Cortex of kidney (tissue), 1 donor: ENCODE data around the gene AGTPBP1.

Source experiments
- DNase-seq: peaks from one replicate; lab custom pipeline; 2025; lab: John Stamatoyannopoulos, UW

The AGTPBP1 gene

DNA sequence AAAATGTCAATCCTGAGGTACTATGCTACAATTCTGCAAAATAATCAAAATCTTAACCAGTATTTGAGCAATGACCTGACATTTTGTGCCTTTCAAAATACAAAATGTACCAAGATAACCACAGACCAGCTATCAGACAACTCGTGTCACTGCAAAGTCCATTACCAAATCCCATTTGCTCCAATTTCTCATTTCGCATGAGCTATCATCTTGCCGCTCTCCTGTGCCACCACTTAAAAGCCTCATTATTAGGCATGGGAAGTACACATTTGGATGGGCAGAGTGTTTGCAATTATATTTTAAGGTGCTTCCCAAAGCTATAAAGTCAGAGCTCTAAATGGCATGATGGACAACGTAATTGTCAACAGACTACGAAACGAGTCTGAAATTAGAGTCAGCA, 205.2 kb downstream of the AGTPBP1 start:
- no peak for DNase-seq

DNA sequence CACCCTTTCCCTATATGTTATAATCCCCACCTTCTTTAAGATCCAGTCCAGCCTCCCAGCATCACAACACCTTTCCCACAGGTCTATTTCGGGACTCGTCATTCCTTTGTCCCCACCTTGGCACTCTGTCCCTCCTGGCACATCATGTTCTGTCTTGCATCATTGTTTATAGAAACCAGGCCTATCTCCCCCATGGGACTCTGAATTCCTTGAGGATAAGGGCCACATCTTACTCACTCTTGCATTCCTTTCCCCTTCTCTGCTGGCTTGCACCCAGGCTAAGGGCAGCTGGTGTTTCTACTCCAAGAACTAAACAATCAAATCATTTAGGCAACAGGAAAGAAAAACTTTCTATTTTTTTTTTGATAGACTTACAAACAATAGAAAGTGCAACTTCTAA, 205.7 kb downstream of the AGTPBP1 start:
- no peak for DNase-seq

DNA sequence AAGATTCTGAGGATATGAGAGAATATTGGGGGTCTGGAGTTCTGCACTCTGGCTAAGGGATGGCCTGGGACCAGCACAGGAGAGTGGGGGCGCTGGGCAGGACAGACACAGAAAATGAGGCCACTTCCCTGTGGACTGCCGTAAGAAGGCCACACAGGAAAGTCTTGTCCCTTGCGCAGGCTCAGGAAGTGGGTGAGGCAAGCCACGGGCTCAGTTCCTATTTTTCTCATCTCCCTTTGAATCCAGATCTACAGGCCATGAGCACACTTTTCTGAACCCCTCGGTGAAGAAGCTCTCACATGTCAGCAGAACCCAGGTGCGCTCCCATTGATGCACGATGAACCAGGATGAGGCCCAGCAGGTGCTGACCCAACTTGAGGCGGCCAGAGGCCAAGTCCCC, 207.4 kb downstream of the AGTPBP1 start:
- DNase-seq, result no peak

DNA sequence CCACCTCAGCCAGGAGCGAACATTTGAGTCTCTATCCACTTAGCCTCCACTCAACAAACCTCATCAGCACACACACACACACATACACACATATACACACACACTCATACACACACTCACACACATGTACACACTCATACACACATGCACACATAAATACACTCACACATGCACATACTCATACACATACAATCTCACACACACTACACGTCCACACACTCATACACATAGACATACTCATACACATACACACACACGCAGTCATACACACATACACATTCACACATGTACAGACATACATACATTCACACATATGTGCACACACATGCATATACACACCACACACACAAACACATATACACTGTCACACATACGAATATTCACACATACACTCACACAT, 208.2 kb downstream of the AGTPBP1 start:
- DNase-seq, result no peak

DNA sequence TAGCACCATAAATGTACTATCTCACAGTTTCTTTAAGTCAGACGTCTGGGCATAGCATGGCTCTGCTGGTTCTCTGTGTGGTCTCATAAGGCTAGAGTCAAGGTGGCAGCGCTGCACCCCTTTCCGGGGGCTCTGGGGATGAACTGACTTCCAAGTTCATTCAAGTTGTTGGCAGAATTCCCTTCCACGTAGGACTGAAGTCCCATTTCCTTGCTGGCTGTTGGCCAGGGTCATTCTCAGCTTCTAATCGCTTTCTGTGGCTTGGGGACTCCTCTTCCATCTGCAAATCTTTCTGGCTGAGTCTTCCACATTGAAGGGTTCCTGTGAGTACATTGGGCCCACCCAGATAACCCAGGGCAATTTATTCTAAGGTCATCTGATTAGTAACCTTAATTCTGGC, 211.0 kb downstream of the AGTPBP1 start:
- no peak for DNase-seq

DNA sequence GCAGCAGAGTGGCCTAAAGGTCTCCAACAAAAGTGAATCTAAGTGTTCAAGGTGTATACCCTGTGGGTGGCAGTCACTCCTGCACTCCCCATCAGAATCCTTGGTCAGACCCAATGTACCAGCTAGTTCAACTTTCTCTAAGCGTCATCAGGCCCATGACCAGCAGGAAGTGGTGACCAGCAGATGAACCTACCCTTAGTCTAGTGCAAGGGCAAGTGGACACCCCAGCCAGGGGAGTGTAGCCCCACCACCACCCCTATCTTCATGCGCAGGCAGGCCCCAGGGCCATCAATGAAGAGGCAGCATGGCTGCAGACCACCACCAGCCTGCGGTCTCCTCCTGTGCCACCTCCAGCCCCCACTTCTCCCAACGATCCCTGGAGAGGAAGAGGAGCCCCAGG, 213.1 kb downstream of the AGTPBP1 start:
- no peak for DNase-seq

DNA sequence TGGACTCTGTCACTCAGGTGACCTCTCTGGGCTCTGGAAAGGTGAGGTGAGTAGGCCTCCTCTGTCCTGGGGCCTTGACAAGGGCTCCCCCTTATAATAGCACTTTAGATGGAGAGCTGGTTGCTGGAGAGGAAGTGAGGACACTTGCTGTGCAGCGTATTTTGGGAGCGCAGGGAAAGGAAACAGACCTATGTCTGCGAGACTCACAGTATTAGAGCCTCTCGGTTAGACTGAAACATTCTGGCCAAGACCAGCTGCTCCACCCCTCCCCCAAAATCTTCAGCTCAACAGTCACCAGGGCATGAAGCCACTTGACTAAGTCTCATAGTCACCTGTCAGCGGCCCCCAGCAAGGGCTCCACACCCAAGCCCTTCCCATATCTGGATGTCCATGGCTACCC, 213.6 kb downstream of the AGTPBP1 start:
- DNase-seq, result no peak

DNA sequence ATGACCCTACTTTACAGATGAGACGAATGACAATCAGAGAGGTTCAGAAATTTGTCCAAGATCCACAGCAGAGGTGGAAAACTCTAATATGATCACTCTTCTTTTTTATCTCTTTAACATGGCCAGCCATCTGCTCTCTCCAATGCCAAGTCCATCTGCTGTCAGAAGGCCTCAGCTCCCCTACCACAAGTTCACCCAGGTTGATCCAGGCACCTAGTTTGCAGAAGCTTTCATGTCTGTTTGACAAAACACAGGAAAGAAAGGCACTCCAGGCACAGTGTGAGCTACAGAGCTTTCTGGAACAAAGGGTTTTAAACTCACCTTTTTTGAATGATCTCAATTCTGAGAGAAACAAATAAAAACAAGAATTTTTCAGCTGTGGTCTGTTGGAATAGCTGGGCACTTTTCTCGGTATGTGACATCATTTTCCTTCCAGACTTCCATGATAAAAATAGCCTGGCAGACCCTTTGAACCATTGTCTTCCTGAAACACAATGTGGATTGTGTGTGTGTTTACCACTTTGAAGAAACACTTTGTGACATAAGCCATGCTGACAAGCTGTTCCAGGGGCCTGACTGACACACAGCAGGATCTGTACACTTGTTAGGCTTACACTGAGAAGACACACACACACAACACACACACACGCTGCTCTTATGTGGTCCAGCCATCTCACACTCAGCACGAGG, 214.3 kb downstream of the AGTPBP1 start:
- DNase-seq, result no peak

DNA sequence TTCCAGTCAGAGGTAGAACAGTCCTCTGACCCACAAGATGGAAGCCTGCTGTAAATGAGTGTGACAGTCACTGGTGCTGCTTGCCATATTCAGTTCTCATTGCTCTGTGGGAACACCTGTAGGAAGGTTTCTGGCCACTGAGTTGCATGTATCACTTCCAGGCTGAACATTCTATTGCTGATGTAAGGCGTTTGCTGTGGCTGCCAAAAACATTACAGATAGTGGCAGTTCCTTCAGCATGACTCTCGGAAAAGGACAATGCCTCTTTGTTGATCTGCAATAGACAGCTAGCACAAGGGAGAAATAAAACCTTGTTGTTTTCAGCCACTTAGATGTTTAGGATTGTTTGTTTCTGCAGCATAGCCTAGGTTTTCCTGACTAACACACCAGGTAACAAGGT, 217.2 kb downstream of the AGTPBP1 start:
- DNase-seq, result no peak

DNA sequence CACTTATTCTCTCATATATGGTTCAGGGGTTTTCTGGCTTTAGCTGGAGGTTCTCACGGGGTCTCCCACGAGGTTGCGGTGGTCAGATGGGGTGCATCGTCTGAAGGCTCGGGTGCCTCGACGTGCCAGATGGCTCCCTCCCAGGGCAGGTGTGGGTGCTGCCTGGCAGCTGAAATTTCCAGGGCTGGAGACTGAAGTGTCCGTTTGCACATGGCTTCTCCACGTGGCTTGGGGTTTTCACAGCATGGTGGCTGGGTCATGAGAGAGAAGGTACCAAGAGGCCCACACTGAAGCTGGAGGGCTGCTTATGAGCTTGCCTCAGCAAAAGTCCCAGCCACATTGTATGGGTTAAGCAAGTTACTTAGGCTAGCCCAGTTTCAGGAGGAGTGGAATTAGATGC, 218.6 kb downstream of the AGTPBP1 start:
- DNase-seq, result no peak

DNA sequence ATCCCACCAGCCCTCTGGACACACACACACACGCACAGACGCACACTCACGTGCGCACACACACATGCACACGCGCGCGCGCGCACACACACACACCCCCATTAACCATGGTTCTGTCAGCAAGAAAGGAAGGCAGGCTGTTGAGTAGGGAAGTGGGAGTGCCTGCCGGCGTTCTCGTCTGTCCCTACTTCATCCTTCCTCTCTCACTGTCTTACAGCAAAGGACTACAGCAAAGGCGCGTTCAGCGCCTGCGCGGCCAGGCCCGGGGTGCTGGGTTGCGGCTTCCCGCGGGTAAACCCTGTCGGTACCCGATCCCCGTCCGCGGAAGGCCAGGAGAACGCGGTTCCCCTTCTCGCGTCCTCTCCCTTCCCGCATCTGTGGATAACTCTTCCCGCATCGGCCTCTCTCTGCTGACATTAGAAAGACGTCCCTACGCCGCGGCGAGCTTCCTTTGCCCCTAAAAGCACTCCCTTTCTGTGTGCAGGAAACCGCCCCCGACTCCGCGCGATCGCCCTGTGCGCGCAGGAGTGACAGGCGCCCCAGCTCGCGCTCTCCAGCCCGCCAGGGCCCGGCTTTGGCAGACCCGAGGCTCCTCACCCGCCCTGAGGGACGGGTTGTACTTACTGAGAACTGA, 219.2 kb downstream of the AGTPBP1 start:
- no peak for DNase-seq

DNA sequence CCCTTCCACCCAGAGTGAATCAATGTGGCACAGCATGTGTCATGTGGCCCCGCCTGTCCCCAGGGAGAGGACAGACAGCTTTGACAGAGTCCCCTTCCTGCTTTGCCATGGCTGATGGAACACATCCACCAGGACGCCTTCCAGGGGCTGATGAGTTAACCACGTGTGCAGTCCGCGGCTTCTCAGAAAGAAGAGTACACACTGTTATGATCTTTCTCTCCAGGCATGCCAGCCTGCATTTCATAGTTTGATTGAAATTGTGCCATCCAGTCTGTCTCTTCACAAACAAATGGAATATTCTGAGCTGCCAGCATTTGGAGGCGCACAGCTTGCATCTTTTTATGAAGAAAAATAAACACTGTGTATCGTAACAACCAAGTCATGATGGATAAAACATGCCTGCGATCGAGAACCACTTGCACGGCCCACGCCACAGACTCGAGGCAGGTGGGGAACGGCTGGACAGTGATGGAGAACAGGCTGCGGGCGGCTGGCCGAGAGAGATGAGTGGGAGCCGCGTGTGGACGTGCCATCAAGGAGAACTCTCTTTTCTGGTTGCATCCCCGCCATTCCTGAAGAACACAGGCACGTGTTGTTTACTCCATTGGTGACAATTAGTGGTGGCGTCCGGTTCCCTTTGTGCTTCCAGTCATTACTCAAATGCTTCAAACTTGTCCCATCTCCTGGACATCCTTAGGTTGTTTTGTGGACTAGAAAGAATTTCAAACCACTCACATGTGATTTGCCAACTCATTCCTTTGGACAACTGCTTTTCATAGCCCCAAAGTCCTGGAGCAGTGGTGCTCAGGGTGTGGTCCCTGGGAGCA, 220.2 kb downstream of the AGTPBP1 start:
- no peak for DNase-seq

DNA sequence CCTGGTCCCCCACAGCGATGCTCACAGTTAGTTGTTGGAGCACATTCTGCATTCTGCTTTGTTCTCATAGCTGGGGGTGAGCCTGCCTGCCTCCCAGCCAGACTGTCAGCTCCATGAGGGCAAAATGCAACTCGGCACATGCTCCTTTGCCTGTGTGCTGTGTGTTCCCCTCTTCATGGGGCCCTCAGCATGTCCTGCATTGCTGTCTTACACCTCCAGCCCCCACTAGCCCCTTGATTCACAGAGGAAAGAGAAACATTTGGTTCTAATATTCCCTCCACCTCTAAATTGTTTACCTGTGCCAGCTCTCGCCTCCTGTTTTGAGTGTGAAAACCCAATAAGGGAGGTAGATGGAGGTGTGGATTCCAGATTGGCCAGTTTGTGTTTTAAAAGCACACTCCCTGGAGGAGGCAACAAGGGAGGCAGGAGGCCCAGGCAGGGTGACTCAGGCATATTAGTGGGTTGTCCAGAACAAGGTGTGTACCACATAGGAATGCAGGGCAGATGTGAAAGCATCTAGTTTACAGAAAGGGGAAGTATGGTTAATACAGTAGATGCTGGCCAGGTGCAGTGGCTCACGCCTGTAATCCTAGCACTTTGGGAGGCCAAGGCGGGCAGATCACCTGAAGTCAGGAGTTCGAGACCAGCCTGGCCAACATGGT, 224.6 kb downstream of the AGTPBP1 start:
- no peak for DNase-seq

DNA sequence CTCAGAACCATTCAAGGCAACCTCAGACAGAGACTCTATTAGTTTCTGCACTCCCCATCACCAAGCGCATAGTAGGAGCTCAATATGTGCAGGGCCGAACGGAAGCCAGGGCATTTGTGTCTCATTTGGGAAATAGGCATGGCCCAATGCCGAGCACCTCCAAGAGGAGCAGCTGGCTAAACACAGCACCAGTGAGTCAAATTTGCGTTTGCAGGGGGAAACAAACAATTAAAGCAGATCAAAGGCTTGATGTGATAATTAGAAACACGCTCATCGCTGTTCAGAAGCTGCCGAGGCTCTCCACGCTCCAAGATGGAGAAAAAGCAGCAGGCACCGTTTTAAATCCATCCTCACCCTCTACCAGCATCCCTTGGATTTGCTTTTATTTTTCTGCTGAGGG, 225.3 kb downstream of the AGTPBP1 start:
- DNase-seq, result no peak

DNA sequence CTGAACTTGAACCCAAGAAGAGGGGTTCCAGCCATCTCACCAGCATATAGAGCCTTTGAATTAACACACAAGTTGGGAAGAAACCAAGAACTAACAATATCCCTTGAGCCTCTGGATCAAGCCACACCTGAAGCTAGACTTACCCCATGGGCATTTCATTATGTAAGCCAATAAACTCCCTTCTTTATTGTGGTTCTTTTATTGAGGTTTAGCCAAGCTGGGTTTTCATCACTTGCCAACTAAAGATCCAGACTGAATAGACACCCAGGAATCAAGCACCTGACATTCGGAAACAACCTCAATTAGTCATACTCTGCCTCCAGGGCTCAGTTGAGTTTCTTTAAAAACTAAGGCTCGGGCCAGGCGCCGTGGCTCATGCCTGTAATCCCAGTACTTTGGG, 226.7 kb downstream of the AGTPBP1 start:
- no peak for DNase-seq

DNA sequence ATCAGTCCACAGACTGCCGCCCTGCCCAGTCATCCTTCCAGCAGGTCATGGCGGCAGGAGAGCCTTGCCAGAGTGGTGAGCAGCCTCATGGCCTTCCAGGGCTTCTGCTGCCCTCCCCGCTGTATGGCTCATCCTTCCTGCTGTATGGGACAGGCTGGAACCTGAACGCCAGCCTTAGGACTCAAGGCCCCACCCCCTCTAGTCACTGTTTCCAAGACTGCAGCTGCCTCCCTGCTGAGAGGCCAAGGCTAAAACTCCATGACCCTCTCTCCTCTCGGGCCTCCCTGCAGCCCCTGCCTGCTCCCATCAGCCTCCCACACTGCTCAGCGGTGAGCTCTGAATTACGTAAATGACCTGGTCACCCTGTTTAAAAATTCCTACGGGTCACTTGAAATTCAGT, 227.5 kb downstream of the AGTPBP1 start:
- no peak for DNase-seq

DNA sequence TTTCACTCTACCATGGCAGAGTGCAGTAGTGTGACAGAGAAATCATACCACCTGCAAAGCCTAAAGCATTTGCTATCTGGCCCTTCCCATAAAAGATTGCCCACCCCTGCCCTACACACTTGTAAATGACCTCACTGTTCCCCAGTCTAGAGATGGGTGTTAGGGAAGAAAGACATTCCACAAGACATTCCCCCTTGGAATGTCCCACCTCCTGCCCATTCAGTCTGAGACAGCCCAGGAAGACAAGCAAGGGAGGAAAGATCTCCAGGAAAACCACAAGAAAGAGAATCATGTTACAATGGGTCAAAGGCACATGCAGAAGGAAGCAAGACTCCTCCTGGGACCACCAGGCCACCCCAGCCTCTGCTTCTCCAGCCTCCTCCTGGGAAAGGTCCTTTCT, 230.0 kb downstream of the AGTPBP1 start:
- DNase-seq, result no peak

DNA sequence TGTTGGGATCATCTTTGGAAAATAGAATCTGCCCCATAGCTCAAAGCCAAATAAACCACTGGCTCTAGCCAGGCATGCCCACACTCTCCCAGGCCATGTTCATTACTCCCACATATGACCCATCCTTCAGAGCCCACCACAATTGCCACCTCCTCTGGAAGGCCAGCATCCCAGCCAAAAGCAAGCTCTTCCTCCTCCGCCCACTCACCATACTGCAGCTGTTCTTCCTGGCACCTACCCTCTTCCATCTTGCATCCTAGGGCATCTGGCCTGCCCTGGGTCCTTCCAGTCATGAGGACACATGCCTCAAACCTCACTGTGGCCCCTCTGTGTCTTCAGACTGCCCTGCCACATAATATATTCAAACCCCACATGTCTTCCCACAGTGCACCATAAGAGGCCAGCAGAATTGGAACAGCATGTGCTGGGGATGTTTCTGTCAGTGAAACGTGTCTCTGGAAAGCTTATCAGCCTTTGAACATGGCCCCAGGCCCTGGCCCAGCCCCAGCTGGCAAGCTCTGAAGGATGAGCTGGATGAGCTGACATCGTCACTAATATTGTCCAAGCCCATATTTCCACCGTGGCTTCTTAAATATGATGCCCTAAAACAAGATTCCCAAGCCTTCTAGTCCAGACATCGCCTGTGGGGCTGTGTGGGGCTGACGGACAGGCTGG, 230.8 kb downstream of the AGTPBP1 start:
- no peak for DNase-seq

DNA sequence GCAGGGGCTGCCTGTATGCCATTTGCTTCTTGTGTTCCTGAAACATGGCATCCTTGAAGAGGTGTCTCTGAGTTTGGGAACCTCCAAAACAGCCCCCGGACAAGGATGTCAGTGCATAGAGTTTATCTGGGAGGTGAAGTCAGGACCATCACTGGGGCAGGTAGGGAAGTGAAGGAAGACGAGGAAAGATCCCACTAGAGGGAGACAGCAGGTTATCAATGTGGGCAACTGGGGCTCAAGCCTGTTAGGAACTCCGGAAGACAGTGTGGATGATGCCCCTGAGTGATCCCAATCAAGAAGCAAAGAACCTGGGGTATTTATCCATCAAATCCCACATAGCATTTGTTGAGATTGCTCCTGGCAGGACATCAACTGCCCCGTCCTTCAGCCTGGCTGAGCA, 233.1 kb downstream of the AGTPBP1 start:
- DNase-seq, result no peak

DNA sequence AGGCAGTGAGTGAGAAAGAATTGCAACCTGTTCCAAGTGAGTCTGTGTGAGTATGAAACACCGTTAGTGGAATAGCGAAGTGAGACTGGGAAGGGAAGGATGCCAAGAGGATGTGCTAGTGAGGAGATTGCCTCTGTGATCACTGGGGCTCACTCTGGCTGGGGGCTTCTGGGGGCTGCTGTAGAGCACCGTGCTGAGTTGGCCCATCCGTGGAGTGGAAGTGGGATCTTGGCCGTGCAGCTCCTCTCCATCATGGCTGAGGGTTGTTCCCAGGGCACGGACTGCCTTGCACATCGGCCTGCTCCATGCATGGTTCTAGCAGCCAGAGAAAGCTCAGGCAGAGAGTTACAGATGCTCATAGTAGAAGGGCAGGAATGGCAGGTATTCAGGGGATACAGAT, 236.1 kb downstream of the AGTPBP1 start:
- no peak for DNase-seq

DNA sequence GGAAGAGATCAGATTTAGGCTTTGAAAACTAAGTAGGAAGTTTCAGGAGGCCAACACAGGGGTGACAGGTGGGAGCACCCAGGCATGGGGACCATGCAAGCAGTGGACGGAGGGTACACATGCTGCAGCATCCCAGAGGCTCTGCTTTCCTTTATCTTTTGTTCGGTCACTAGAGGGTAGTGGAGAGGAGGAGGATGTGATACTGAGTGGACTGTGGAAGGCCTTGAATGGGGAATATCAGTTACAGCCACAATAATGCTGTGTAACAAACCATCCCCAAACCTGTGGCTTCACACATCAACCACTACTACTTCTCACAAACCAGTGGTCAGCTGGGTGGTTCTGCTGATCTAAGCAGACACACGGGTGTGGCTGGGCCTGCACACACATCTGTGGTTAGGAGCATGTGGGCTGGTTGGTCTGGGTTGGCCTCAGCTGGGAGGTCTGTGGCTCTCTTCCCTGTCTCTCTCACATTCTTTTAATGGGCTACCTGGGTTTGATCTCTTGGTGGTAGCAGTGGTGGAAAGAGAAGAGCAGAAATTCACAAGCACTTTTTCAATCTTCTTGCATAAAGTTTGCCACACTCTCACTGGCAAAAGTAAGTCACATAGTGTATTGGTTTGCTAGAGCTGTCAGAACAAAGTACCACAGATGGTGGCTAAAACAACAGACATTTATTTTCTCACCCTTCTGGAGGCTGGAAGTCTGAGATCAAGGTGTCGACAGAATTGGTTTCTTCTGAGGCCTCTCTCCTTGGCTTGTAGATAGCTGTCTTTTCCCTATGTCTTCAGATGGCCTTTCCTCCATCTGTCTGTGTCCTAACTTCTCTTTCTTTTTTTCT, 238.7 kb downstream of the AGTPBP1 start:
- DNase-seq, result no peak
